Hematopoietic multipotent progenitor cell treated with erythropoietin and hydrocortisone succinate and interleukin-3 and kit ligand, for 17 days (in vitro differentiated cells): ENCODE results near the gene CTXND1.

Experiments used
- DNase-seq: peaks from one replicate; pipeline ENCODE4 v3.0.0-alpha.2; 2015; ENCODE audit warnings: low spot score

CTXND1 gene

GRCh38 chr15:80159301-80159700 lies 92.7 kb downstream of the CTXND1 start:
- DNase-seq, result no peak

GRCh38 chr15:80157215-80157614 lies 94.8 kb downstream of the CTXND1 start:
- no peak for DNase-seq

GRCh38 chr15:80156176-80156720 lies 95.8 kb downstream of the CTXND1 start:
- DNase-seq, result no peak

- peak; percentile 87 for DNase-seq
Measured at GRCh38 chr15:80155378-80156175, 96.4 kb downstream of the CTXND1 start.

GRCh38 chr15:80155001-80155377 lies 97.0 kb downstream of the CTXND1 start:
- DNase-seq, result peak; percentile 79

GRCh38 chr15:80154336-80154735 lies 97.7 kb downstream of the CTXND1 start:
- no peak for DNase-seq

- DNase-seq, result no peak
Measured at GRCh38 chr15:80153900-80154299, 98.1 kb downstream of the CTXND1 start.

- DNase-seq, result peak; percentile 46
Measured at GRCh38 chr15:80152896-80153876, 98.8 kb downstream of the CTXND1 start, which contains the start of gene FAH. FAH (plus strand) TSS chr15:80152999; CDS start chr15:80153055, 56 bp downstream.

GRCh38 chr15:80152180-80152895 lies 99.7 kb downstream of the CTXND1 start:
- peak; percentile 86 for DNase-seq

- DNase-seq, result peak; percentile 49
Measured at GRCh38 chr15:80151576-80151975, 100.4 kb downstream of the CTXND1 start.

GRCh38 chr15:80151148-80151547 lies 100.9 kb downstream of the CTXND1 start:
- DNase-seq, result peak; percentile 37
